Esophagus muscularis mucosa (tissue), 3 donors: ENCODE results near the gene ALS2.

Experiments
- POLR2A ChIP-seq: fragments of 450-650 bp; IDR thresholded peaks from one replicate; pipeline ENCODE4 v1.6.1; 2017; ENCODE audit warnings: antibody characterized with exemption, moderate library complexity, mild to moderate bottlenecking, low read depth
- POLR2AphosphoS5 ChIP-seq, 2 donors: sonication (generic); formaldehyde crosslinking; IDR thresholded peaks; one replicate each; pipeline ENCODE4 v1.6.1; 2017; ENCODE audit warnings: antibody characterized with exemption in 2 of 2
- TF ChIP-seq, protein P1 (sequence below), 3 experiments: fragments of 200-600 bp in 2 of 3; fragments of 450-650 bp in 1 of 3; sonication (generic) in 2 of 3; IDR thresholded peaks; one replicate each; pipeline ENCODE4 v1.5.1; 2017 to 2019; ENCODE audit warnings: antibody characterized with exemption in 3 of 3, mild to moderate bottlenecking in 2 of 3, moderate library complexity in 1 of 3

- TF ChIP-seq, protein P1, sequence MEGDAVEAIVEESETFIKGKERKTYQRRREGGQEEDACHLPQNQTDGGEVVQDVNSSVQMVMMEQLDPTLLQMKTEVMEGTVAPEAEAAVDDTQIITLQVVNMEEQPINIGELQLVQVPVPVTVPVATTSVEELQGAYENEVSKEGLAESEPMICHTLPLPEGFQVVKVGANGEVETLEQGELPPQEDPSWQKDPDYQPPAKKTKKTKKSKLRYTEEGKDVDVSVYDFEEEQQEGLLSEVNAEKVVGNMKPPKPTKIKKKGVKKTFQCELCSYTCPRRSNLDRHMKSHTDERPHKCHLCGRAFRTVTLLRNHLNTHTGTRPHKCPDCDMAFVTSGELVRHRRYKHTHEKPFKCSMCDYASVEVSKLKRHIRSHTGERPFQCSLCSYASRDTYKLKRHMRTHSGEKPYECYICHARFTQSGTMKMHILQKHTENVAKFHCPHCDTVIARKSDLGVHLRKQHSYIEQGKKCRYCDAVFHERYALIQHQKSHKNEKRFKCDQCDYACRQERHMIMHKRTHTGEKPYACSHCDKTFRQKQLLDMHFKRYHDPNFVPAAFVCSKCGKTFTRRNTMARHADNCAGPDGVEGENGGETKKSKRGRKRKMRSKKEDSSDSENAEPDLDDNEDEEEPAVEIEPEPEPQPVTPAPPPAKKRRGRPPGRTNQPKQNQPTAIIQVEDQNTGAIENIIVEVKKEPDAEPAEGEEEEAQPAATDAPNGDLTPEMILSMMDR (IDR thresholded peaks at IDR 0.05), result no peak
- TF ChIP-seq POLR2A (no peak), POLR2AphosphoS5 (IDR thresholded peaks at IDR 0.05) (no peak)
Observed at GRCh38 chr2:201656102-201656501, 124.6 kb downstream of the ALS2 start.
